IPS-NIHi7 (cell line): ENCODE results near the gene DPP6.

Experiments used
- DNase-seq: peaks from one replicate; pipeline ENCODE4 v3.0.0; 2012; ENCODE audit warnings: mixed read lengths; ENCODE audit errors: extremely low spot score

Gene DPP6

DNA sequence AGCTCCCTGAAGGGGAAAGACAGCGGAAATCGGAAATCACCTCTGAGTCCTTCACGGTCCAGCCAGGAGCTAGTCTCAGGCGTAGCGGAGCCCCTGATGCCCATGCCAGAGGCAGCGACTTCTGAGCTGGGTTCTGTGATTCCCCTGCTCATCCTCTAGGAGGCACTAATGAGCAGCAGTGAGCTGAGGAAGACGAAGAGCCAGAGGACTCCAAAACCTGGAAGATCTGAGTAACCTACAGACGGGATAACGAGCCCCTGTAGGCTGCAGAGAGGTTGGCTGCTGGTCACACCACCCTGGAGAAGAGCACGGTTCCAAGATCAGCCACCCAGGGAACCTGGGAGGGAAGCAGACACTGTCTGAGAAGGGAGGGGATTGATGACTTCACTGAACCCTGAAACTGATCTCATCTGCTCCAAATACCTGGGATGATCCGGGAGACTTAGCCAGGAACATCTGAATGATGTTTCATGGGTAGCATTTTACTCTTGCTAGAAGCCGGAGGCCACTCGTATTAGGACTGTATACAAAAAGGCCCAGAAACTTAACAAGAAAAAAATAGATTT lies 646.6 kb downstream of the DPP6 start:
- DNase-seq, result no peak

DNA sequence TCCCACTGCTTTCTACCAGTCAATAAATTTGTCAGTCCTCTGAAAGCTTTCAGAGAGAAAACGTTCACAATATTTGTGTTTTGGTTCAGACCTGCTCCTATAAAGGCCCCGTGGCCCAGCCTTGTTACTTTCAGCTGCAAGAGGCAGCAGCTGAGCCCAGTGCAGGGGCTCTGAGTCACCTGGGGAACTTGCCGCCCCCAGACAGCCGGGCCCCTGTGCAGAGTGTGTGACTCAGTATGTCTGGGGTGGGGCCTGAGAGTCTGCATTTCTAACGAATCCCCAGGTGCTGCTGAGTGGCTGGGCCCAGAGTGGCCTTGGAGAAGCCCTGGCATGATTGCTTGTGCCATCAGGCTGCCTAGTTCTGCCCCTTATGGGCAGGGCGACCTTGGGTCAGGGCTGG lies 647.2 kb downstream of the DPP6 start:
- no peak for DNase-seq

DNA sequence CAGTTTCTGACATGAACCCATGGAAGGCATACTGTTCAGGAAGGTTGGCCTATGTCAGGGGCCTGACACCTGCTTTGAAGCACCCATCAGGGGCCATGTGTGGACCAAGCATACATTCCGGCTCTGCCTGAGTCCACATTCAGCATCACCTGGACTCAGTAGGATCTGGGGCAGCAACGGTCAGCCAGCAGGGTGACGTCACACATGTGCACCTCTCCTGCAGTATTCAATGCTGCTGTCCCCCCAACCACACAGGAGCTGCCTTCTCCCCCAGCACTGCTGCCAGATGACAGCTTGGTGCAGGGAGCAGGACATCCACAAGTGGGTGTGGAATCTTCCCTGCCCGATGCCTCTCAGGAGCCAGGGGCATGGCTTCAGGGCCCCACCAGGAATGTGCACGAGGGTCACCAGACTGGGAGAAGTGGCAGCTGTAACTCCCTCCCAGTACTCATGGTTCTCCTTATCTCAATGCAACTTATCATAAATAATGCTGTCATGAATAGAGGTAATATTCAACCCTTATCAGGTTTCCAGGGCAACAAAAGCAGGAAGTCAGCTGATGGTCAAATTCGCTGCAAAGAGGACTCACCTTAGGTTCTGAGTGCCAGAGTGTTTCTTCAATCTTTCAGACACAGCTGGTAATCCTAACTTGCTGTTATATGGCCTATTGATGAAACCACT lies 657.8 kb downstream of the DPP6 start:
- DNase-seq, result no peak

DNA sequence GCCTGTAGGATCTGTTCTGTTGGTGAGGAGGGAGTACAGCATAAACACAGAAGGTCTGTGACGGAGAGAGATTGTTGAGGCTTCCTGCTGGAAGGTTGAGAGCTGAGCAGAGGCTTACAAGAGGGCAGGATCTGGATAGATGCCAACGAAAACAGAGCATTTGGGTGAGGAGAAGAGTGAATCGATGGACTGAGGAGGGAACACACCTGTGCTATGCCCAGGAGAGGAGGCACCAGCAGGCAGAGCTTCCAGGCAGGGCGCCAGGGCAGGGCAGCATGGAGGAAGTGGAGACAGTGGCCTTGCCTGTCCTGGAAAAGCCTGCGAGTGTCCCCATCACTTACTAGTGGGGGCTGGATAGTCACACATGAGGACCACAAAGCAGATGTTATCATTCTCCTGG lies 667.8 kb downstream of the DPP6 start:
- no peak for DNase-seq

DNA sequence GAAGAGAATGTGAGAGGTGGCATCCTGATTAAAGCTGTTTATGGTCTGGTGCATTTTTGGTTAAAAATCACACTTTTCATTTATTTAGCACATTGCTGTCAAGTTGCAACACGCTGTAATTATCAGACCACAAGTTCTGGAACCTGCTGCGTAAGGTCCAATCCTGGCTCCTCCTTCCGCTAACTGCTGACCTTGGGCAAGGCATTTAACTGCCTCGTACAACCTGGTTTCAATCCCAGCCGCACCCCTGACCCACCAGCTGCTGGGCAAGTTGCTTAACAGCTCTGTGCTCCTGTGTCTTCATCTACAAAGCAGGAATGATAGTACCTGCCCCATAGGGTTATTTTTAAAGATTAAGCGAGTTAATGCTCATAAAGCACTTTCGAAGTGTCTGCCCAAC lies 668.9 kb downstream of the DPP6 start:
- DNase-seq, result no peak

DNA sequence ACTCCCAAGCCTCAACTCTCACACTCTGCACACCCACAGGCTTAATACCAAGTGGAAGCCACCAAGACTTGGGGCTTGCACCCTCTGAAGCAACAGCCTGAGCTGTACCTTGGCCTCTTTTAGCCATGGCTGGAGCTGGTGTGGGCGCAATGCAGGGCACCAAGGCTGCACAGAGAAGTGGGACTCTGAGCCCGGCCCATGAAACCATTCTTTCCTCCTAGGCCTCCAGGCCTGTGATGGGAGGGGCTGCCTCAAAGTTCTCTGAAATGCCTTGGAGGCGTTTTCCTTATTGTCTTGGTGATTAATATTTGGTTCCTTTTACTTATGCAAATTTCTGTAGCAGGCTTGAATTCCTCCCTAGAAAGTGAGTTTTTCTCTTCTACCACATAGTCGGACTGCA lies 674.2 kb downstream of the DPP6 start:
- no peak for DNase-seq

DNA sequence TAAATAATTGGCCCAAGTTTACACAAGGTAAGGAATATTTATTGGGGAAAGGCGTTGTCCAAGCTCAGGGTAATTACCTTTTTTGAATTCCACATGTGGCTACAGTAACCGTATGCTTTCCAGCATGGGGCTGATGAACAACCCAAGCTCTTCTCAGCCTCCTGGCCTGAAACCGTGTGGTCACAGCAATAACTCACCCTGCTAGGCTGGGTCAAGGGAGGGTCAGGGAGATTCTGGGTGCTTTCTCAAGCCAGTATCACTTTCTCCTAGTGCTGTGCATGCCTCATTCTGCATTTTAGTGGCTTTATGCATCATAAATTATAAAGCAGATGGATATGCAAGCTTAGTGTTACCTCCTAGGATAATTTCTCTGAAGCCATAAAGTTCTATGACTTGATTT lies 676.9 kb downstream of the DPP6 start:
- no peak for DNase-seq

DNA sequence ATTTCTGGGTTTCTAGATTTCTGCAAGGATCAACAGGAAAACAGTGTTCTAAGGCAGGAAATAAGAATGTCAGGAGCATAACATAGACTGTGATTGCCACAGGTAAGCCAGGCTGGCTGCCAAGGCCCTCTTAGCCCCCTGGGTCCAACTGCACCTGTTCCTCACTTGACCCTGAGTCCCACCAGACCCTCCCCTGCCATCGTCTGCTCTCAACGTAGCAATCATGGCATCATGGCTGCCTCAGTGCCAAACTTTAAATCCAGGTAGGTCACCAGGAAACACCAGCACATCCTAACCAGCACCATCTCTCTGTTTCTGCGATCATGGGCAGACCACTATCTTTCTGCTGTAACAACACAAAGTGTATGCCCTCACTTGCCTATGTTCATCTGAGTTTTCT lies 683.6 kb downstream of the DPP6 start:
- DNase-seq, result no peak

DNA sequence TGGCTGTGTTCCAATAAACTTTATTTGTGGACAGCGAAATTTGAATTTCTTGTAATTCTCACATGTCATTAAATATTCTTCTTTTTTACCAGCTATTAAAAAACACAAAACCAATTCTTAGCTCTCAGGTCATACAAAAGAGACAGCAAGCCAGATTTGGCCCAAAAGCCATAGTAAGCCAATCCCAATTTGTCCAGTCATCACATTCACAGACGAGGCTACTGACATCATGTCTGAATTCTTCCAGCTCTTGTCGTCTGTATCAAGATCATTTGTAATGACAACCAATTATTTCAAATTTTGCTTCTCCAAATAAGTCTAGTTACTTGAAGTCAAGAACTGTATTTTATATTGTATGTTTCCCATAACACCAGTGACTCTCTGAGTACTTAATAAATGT lies 684.2 kb downstream of the DPP6 start:
- no peak for DNase-seq

DNA sequence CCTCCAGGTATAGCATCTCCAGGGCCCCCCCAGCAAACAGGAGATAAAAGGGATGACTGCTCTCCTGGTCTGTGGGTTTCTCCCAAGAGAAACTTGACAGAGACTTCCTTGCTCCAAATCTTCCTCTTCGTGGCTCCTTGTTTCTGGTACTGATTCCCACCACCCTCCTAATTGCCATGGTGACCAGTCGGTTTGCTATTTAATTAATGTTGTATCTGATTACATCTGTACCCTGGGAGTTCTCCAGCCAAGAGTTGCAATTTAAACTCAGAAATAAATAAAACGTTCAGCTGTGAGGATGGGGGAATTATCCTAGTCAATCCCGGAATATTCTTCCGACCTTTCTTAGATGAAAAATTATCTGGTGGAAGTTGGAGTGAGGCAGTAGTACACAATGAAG lies 686.0 kb downstream of the DPP6 start:
- DNase-seq, result no peak

DNA sequence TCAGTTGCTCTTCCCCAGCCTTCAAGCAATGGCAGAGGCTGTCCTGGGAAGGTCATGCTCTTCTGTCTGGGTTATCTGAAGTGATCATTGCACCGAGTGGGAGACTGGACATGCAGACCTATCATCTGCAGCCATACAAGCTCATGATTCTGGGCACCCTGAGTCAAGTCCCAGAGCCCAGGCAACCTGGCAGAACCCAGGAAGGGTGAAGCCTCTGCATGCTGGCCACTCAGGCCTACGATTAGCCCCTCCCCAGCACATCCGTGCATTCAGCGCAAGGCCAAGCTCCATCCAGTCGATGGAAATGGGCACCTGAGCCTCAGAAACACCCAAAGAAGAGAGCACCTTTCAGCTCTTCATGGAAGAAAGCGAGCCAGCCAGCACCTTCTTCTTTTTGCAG lies 688.9 kb downstream of the DPP6 start:
- DNase-seq, result no peak

DNA sequence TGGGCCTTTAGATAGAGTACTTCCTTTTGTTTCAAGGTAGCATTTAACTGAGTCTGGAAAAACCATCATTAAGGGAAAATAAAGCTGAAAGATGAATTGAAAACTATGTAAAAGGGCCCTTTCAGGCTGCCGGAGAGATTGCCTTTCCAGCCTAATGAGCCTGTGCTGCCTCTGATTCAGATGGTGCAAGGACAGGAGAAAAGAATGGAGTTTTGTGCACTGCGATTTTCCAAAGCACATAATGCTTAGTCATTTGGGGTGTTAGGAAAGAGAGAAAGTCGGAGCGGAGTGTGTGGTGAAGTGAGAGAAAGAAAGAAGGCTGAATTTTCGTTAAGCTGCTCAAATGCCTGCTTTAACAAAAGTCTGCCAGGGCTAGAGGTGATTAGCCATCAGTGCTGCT lies 691.0 kb downstream of the DPP6 start:
- no peak for DNase-seq

DNA sequence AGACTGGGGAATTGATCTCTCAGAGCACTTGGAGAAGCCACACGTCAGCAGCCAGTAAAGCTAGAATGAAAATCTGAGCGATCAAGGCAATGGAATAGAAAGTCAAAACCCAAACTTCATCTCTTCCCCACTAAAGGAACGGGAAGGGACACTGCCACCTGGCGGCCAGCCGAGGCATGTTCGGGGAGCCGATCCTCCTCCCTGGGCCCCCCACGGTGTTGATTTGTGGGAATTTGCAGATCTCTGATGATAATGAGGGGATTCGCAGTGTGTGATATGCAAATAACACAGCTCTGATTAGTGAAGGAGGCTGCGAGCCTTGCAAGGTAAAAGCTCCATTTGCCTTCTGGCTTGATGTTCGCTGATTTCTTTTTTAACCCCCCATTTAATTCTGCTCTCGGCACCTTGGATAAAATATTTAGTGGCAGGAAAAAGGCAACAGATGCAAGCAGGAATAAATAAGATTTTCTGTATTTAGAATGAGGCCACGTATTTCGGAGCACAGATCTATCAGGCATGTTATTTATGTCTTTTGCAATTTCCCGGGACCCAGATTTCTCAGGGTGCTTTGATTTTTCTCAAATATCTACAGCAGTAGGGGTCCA lies 692.2 kb downstream of the DPP6 start:
- peak; percentile 37 for DNase-seq

DNA sequence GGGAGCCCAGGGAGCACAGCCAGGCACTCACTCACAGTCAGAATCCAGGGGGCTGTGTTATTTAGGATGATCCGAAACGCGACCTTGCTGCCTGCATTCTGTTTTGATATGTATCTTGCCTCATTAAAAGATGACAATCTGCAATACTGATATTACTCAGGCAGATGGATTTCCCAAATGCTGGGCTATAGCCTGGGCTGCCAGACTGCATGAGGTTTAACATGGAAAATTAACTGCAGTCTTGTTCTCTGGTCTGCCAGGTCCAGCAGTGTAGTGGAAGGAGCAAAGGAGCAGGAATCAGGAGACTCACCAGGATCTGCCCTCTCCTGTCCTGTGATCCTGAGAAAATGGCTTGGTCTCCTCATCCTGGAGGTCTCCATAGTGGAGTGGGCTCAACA lies 692.7 kb downstream of the DPP6 start:
- DNase-seq, result no peak

DNA sequence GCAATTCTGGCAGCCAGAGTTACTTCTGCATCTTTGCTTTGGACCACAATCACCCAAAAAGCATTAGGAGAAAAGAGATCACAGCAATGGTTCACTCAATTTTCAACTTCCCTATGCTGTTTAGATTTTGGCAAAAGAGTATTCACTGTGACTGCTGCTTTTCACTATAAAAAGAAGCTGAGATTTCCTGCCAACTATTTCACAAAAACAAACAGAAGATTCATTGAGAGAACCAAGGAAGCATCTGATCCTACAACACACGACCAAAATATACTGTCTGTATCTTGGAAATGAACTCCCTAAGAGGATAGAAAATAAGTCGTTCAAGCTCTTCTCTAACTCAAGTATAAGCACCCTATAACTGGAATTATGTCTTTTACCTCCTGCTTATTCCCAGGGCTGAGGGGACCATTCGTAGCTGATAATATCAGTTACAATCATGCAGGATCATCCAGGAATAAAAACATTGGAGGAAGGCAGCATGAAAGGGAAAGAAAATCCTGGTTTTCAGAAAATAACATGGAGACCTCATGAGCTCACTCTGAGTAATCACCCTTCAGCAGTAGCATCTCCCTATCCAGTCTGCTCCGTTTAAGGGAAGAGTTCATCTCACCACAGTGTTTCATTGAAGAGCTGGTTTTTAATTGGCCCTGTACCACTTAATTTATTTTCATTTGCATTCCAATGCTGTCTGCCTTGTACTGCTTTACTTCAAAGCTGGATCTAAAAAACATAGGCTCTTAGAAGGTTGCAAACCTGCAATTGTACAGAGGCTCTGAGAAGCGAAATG lies 694.6 kb downstream of the DPP6 start:
- DNase-seq, result no peak

DNA sequence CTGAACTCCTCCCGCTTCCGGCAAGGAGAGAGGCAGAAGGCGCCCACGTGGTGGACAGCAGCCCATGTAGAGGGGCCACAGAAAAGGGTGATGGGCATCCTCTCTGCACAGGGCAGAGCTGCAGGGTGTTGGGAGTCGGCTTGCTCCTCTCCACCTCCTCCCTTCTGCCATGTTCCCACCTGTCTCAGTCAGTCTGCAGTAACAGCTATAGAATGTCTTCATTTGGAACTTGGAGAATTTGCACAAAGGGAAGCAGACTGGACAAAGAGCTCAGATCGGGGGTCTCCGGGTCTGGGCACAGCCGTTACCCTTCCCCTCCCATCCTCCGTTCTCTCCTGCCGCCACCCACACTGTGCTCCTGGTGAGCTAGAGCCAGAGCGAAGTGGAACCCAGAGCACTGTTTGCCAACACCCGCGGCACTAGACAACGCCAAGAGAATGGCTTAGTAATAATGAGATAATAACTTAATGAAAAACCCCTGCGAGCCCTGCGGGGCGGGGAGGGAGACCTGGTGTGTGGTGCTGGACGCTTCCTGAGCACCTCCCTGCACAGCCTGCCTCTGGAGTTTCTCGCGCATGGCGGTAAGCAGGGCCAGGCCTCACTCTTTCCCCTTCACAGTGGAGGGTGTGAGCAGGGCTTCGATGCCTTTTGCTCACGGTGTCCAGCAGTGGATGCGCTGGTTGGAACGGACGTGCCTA lies 696.0 kb downstream of the DPP6 start:
- DNase-seq, result no peak

DNA sequence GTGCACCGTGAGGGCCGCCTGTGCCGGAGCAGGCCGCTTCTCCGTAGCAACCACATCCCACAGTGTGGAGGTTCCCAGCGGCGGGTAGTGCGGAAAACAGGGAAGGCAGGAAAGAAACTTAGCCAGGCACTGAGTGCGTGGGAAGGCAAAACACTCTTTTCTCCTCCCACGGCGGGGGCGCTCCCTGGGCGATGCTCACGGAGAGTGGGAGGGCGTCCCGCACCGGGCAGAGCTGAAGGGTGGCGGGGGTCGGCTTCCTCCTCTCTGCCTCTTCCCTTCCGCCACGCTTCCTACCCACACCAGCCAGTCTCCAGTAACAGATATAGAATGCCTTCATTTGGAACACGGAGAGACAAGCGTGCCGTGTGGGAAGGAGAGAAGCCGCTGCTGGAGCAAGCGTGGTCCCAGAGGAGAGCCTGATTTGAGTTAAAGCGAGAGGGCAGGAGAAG lies 698.2 kb downstream of the DPP6 start:
- no peak for DNase-seq

DNA sequence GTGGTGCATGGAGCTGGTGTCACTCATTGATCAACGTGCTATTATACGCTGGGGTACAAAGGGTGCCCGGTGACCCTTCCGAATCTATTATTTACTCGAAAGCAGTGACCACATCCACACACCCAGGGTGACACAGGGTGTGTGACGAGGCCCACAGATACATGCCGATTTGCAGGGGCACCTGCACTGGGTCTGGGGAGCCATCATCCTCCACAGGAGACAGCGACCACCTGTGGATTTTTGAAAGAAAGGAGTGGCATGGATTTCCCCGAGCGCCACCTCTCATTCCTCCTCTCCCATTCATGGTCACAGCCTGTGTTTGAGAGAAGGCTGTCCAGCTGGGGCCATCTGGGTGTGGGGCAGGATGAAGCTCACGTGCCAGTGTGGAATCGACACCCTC lies 701.0 kb downstream of the DPP6 start:
- DNase-seq, result no peak

DNA sequence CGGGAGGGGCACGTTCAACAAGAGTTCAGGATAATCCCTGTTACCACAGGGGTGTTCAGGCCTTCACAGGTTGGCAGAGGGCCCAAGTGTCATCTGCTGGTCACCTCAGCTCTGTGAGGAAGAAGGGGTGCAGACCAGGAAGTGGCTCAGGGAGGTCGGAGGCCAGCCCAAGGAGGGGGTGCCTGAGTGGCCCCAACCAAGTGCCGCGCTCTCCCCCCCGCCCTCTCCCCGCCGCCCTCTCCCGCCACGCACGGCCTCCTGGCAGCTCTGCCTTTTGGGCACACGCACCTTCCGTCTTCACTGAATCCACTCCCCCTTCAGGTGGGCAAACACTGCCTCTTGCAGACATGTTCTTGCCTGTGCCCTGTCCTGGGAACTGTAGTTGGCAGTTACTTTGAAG lies 705.6 kb downstream of the DPP6 start:
- no peak for DNase-seq

DNA sequence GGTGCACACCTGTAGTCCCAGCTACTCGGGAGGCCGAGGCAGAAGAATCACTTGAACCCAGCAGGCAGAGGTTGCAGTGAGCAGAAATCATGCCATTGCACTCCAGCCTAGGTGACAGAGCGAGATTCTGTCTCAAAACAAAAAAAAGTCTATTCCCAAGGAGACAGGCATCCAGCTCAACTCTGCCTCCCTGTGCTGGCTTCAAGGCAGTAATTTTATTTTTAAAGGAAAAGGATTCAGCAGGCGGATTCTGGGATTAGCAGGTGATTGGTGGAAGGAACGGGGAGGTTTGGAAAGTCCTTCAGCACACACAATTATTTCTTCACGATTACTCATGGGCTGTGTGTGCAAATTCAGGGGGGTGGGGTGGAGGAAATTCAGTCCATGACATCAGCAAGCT lies 707.8 kb downstream of the DPP6 start:
- no peak for DNase-seq

DNA sequence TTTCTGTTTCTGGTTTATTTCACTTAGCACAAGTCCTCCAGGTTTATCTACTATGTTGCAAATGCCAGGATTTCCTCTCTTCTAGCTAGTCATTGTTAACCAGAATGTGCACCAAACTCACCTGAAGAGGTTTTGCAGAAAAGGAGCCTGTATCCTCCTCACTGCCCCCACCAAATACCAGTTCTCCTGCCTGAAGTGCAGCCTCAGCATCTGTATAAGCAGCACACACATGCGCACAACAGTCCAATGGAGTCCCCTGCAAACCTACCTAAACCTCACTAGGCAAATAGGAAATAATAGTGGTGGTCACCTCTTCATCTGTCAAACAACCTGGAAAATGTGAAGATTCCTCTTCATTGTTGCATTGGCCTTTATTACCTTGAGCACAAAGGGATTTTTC lies 712.9 kb downstream of the DPP6 start:
- no peak for DNase-seq

DNA sequence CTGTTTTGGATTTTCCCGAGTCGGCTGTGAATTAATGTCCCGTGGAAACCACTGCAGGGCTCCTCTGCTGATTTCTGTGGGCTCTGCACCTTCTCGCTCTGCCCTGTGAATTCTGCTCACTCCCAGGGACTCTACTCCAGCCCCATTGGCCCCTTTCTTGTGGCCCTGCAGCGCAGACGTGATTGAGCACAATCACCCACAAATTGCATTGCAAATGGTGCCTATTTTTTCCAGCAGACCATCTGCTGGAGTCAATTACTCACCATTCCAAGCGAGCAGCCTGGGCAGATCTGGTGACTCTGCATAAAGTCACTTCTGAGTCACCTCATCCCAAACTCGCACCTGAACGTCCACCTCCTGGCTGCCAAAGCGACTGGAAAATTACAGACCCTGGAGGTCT lies 714.9 kb downstream of the DPP6 start:
- no peak for DNase-seq
